CD4-positive, alpha-beta T cell treated with Interleukin-6 at 100 ng/mL for 8 hours (primary cell): ENCODE data around the gene POLR3B.
"Not testable (repeated sequence)": the region's sequence is repeated elsewhere in the genome, so short reads cannot be mapped to it uniquely, and the experiment has no call there.

Experiments
- DNase-seq: peaks from one replicate; pipeline ENCODE4 v3.0.0-alpha.2; 2020; ENCODE audit warnings: mixed read lengths, low spot score

POLR3B gene

GRCh38 chr12:106357549-106358395 is at the start of gene POLR3B:
Gene POLR3B, plus strand, starts transcription at chr12:106357748. Its CDS starts 132 bp downstream, at chr12:106357880.
- peak; percentile 95 for DNase-seq

GRCh38 chr12:106308121-106308520 is 49.4 kb upstream of the POLR3B start:
- no peak for DNase-seq

GRCh38 chr12:106308611-106309010 is 48.9 kb upstream of the POLR3B start:
- no peak for DNase-seq

GRCh38 chr12:106309671-106310505 is 47.7 kb upstream of the POLR3B start:
- no peak for DNase-seq

GRCh38 chr12:106310687-106311086 is 46.9 kb upstream of the POLR3B start:
- no peak for DNase-seq

- DNase-seq: no peak
Measured at GRCh38 chr12:106311139-106311538, 46.4 kb upstream of the POLR3B start.

GRCh38 chr12:106313413-106313812 is 44.1 kb upstream of the POLR3B start:
- not testable (repeated sequence) for DNase-seq

GRCh38 chr12:106315523-106315922 is 42.0 kb upstream of the POLR3B start:
- no peak for DNase-seq

GRCh38 chr12:106317406-106318082 is 40.0 kb upstream of the POLR3B start:
- DNase-seq: no peak

- no peak for DNase-seq
Measured at GRCh38 chr12:106321139-106321850, 36.3 kb upstream of the POLR3B start.

- no peak for DNase-seq
Measured at GRCh38 chr12:106323537-106323936, 34.0 kb upstream of the POLR3B start.

GRCh38 chr12:106327309-106327869 is 30.2 kb upstream of the POLR3B start:
- no peak for DNase-seq

GRCh38 chr12:106328735-106329134 is 28.8 kb upstream of the POLR3B start:
- no peak for DNase-seq

- DNase-seq: no peak
Measured at GRCh38 chr12:106329231-106329982, 28.1 kb upstream of the POLR3B start.

- no peak for DNase-seq
Measured at GRCh38 chr12:106331599-106331998, 25.9 kb upstream of the POLR3B start.

- no peak for DNase-seq
Measured at GRCh38 chr12:106332536-106332935, 25.0 kb upstream of the POLR3B start.

- no peak for DNase-seq
Measured at GRCh38 chr12:106333010-106333409, 24.5 kb upstream of the POLR3B start.

- DNase-seq: no peak
Measured at GRCh38 chr12:106333756-106334155, 23.8 kb upstream of the POLR3B start.

- DNase-seq: no peak
Measured at GRCh38 chr12:106341086-106341877, 16.3 kb upstream of the POLR3B start.
